ENCODE results near the gene ATP7B.

Gene ATP7B

GRCh38 chr13:51999921-52000320, 11.3 kb downstream of the ATP7B start:
- TF ChIP-seq, protein P1, sequence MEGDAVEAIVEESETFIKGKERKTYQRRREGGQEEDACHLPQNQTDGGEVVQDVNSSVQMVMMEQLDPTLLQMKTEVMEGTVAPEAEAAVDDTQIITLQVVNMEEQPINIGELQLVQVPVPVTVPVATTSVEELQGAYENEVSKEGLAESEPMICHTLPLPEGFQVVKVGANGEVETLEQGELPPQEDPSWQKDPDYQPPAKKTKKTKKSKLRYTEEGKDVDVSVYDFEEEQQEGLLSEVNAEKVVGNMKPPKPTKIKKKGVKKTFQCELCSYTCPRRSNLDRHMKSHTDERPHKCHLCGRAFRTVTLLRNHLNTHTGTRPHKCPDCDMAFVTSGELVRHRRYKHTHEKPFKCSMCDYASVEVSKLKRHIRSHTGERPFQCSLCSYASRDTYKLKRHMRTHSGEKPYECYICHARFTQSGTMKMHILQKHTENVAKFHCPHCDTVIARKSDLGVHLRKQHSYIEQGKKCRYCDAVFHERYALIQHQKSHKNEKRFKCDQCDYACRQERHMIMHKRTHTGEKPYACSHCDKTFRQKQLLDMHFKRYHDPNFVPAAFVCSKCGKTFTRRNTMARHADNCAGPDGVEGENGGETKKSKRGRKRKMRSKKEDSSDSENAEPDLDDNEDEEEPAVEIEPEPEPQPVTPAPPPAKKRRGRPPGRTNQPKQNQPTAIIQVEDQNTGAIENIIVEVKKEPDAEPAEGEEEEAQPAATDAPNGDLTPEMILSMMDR (IDR thresholded peaks at IDR 0.05), result no peak
- DNase-seq (ENCODE audit: low spot score), result no peak
- H3K4me3 ChIP-seq, result no peak overlapping the region
- no peak overlapping the region for H3K27ac ChIP-seq

DNA sequence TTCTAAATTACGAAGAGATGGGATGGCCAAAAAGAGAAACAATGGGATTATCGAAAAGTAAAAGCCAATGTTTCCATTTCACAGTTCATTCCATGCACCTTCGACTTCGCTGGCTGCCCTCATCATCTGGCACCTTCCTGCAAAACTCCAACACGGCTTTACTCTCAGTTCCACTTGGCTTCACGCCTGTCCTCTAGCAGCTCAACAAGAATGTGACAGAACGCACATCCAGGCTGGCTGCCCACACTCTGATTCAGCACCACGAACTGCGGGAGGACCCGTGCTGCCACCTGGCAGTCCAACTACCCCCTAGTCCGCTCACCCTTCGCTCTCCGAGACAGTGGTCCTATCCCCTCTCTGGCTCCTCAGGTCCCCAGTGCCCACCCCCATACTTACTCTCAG, 11.7 kb downstream of the ATP7B start:
- TF ChIP-seq, protein P1 (IDR thresholded peaks at IDR 0.05), result no peak
- no peak overlapping the region for H3K27ac ChIP-seq
- DNase-seq (ENCODE audit: low spot score), result no peak
- H3K4me3 ChIP-seq, result no peak overlapping the region

- TF ChIP-seq, protein P1 (IDR thresholded peaks at IDR 0.05), result no peak
- H3K4me3 ChIP-seq, result no peak overlapping the region
- H3K27ac ChIP-seq, result no peak overlapping the region
- no peak for DNase-seq (ENCODE audit: low spot score)
These were observed 12.3 kb downstream of the ATP7B start for GRCh38 chr13:51998723-51999509.

GRCh38 chr13:51997641-51998330, 13.5 kb downstream of the ATP7B start:
- H3K27ac ChIP-seq, result no peak overlapping the region
- no peak overlapping the region for H3K4me3 ChIP-seq
- TF ChIP-seq, protein P1 (IDR thresholded peaks at IDR 0.05), result no peak
- DNase-seq (ENCODE audit: low spot score), result no peak

DNA sequence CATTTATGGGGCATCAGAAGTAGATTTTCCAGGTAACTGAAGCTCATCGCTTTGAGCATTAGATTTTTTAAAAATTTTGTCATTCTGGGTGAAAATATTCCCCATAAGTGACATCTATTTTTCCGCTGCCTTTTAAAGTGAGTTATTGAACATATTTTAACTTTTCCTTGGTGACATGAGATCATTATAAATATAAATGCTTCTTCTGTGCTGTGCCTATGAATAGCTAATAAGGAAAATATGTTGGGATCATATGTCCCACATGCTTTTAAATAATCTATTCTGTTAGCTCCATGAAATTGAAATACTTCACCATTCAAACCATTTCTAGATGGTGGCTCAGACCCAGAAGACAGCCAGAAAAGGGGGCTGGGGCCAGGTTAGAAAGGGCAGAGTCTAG, 14.1 kb downstream of the ATP7B start:
- DNase-seq (ENCODE audit: low spot score), result no peak
- TF ChIP-seq, protein P1 (IDR thresholded peaks at IDR 0.05), result no peak
- no peak overlapping the region for H3K27ac ChIP-seq
- H3K4me3 ChIP-seq, result no peak overlapping the region

DNA sequence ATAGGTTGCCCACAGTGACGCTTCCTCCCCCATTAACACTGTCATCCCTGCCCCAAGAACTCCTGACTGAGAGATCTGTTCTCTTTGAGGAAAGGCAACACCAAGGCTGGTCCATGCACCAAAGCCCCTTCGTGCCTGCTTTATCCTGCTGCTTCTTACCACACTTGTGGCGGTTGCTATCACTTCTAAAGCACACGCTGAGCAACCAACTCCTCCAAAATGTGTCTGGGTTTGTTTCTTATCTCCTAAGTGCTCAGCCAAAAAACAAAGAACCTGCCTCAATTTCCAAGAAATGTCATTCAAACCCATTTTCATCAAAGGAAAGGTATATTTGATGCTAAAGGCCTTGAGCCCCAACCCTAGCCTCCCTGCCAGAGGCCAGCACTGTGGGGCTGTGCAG, 14.6 kb downstream of the ATP7B start:
- TF ChIP-seq, protein P1 (IDR thresholded peaks at IDR 0.05), result no peak
- H3K27ac ChIP-seq, result no peak overlapping the region

More for the DNA sequence above, 14.6 kb downstream of the ATP7B start:
- no peak overlapping the region for H3K4me3 ChIP-seq
- DNase-seq (ENCODE audit: low spot score), result no peak
